ENCODE data around the gene MACROD2.

The MACROD2 gene

DNA sequence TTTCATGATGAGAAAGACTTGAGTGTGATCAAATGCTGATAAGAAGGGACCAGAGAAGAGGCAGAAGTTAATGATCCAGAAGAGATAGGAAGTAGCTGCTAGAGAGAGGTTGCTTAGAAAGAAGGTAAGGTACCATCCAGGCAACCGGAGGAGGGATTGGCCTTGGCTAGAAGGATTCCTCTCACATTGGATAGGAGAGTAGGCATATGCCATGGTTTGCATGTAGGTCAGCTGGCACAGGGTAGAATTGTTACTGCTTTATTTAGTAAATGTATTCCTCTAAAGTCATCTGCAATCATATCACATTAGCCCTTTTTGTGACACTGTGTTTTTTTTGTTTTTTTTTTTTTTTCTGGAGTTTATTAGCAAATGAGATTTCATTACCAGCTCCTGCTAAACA is 923.0 kb downstream of the MACROD2 start:
- Histone ChIP-seq H3K27me3 (no peaks in the 10 kb centered on the region), H3K27ac (no peak overlapping the region), H3K9me3 (no peaks in the 10 kb centered on the region), H3K4me1 (ENCODE audit: control insufficient read depth in 1 of 2, insufficient read depth in 1 of 2, low read depth in 1 of 2, low read length in 1 of 2) (no peaks in the 10 kb centered on the region), H3K4me3 (ENCODE audit: low read depth in 1 of 2, low read length in 1 of 2) (no peak overlapping the region), H3K36me3 (no peaks in the 10 kb centered on the region)
- no peak for TF ChIP-seq CTCF (IDR thresholded peaks at IDR 0.05)

- Histone ChIP-seq H3K36me3 (no peaks in the 10 kb centered on the region), H3K4me3 (ENCODE audit: low read depth in 1 of 2, low read length in 1 of 2) (no peak overlapping the region), H3K4me1 (ENCODE audit: control insufficient read depth in 1 of 2, insufficient read depth in 1 of 2, low read depth in 1 of 2, low read length in 1 of 2) (no peaks in the 10 kb centered on the region), H3K27me3 (no peaks in the 10 kb centered on the region), H3K9me3 (no peaks in the 10 kb centered on the region), H3K27ac (no peak overlapping the region)
- TF ChIP-seq CTCF (IDR thresholded peaks at IDR 0.05) = no peak
These were observed 923.7 kb downstream of the MACROD2 start for GRCh38 chr20:14918976-14919375.

- Histone ChIP-seq H3K27ac (no peak overlapping the region), H3K36me3 (no peaks in the 10 kb centered on the region), H3K4me1 (ENCODE audit: control insufficient read depth in 1 of 2, insufficient read depth in 1 of 2, low read depth in 1 of 2, low read length in 1 of 2) (no peaks in the 10 kb centered on the region), H3K4me3 (ENCODE audit: low read depth in 1 of 2, low read length in 1 of 2) (no peak overlapping the region), H3K27me3 (no peaks in the 10 kb centered on the region), H3K9me3 (no peaks in the 10 kb centered on the region)
- no peak for TF ChIP-seq CTCF (IDR thresholded peaks at IDR 0.05)
These were observed 924.3 kb downstream of the MACROD2 start for GRCh38 chr20:14919501-14920081.

DNA sequence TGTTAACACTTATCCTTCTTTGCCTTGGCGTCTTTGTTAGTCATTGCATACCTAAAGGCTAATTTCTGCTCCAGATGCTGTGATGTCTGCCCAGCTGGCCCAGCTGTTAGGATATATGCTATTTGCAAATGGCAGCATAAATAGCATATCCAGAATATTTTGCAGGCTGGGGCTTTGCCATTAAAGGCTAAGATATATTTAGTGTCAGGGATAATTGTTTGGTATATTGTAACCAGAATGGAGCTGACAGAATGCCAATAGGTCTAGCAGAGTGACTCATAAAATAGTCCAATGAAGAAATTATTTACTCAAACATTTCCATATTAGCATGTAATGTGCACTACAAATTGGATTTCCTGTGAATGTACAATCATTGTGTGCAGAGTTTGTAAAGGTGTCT is 926.2 kb downstream of the MACROD2 start:
- no peak overlapping the region for H3K4me3 ChIP-seq (ENCODE audit: low read depth in 1 of 2, low read length in 1 of 2)
- no peak for TF ChIP-seq CTCF (IDR thresholded peaks at IDR 0.05)
- no peaks in the 10 kb centered on the region for H3K9me3 ChIP-seq
- H3K27me3 ChIP-seq = no peaks in the 10 kb centered on the region
- no peaks in the 10 kb centered on the region for H3K36me3 ChIP-seq
- H3K4me1 ChIP-seq (ENCODE audit: control insufficient read depth in 1 of 2, insufficient read depth in 1 of 2, low read depth in 1 of 2, low read length in 1 of 2) = no peaks in the 10 kb centered on the region
- no peak overlapping the region for H3K27ac ChIP-seq

GRCh38 chr20:14922503-14923267 is 927.4 kb downstream of the MACROD2 start:
- Histone ChIP-seq H3K27me3 (no peaks in the 10 kb centered on the region), H3K9me3 (no peaks in the 10 kb centered on the region), H3K4me3 (ENCODE audit: low read depth in 1 of 2, low read length in 1 of 2) (no peak overlapping the region), H3K27ac (no peak overlapping the region), H3K36me3 (no peaks in the 10 kb centered on the region), H3K4me1 (ENCODE audit: control insufficient read depth in 1 of 2, insufficient read depth in 1 of 2, low read depth in 1 of 2, low read length in 1 of 2) (no peaks in the 10 kb centered on the region)
- no peak for TF ChIP-seq CTCF (IDR thresholded peaks at IDR 0.05)
